NK-92 (cell line): Measurements from ENCODE around the gene ARMH3.
"Not testable (repeated sequence)": the region's sequence is repeated elsewhere in the genome, so short reads cannot be mapped to it uniquely, and the experiment has no call there.

ENCODE experiments used
- DNase-seq: peaks from one replicate; lab custom pipeline; 2025; ENCODE audit not compliant: unreplicated experiment; lab: John Stamatoyannopoulos, UW

Gene ARMH3

DNA sequence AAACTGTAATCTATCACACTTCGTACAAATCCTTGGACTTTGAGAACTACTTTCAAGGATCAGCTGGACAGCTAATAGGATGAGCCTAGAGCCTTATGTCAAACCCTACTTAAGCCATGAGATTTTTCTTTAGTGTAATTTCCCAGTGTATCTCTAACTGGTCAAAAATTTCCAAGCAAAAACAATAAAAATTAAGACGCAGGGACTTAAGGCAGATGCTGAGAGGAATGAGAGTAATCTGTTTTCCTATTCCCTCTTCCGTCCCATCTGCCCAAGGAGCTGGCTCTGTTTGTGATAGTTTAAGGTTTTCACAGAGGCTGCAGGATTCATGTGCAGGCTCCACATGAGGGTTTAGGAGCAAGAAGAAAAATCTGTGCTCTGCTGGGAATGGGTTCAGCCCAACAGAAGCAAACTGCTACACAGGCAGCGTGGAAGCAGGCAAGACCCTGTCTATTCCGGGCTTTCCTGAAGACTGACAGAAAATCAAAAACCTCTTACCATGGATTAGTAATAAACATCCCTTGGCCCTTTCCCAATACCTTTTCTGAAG, 62.2 kb downstream of the ARMH3 start:
- DNase-seq: no peak

DNA sequence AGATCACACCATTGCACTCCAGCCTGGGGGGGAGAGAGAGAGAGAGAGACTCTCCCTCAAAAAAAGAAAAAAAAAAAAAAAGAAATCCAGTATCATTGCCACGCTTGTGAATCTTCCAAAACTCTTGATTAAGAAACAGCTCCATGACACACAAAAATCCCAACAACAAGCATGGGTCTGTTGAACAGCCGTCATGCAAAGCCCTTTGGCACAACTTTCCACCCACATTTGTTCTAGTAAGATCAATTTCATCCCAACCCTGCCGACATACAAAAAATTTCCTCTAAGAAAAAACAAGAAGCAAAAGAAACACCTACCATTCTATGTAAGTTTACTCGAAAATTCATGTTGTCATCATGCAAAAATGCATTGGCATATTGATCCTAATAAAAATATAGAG, 62.8 kb downstream of the ARMH3 start:
- DNase-seq: no peak

DNA sequence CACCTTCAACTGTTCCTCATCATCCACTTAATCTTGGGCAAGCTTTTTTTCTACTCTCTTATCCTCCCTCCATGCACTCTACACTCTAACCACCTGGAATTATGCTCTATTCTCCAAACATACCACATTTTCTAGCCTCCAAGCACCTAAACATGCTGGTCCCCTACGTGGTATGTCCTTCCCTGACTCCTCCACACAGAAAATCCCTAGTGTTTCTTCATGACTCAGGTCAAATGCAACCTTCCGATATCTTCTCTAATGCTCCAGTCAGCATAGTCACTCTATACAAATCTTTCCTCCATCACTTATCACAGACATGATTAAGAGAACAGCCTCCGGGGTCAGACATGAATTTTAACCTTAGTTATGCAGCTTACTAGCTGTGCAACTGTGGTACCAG, 68.8 kb downstream of the ARMH3 start:
- no peak for DNase-seq

DNA sequence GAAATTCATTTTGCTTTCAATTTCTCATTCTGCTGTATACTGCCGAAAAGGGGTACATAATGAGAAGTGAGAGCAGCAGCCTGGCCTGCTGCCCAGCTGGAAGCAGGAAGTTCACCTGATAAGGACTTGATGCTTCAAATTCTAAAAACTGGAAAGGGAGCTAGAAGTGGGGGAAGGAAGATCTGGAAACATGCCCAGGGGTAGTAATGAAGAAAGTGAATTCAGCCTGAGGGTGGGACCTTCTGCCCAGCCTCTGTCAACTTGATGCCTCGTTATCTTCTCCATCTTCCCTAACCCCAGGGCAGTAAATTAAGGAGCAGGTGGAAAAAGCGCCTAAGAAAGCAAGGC, 69.4 kb downstream of the ARMH3 start:
- no peak for DNase-seq

DNA sequence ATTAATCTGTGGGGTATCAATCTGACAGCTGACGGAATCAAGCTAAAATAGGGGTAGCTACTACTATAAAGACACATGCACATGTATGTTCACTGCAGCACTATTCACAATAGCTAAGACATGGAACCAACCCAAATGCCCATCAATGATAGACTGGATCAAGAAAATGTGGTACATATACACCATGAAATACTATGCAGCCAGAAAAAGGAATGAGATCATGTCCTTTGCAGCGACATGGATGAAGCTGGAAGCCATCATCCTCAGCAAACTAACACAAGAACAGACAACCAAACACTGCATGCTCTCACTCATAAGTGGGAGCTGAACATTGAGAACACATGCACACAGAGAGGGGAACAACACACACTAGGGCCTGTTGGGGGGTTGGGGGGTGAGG, 75.3 kb downstream of the ARMH3 start:
- DNase-seq: not testable (repeated sequence)

DNA sequence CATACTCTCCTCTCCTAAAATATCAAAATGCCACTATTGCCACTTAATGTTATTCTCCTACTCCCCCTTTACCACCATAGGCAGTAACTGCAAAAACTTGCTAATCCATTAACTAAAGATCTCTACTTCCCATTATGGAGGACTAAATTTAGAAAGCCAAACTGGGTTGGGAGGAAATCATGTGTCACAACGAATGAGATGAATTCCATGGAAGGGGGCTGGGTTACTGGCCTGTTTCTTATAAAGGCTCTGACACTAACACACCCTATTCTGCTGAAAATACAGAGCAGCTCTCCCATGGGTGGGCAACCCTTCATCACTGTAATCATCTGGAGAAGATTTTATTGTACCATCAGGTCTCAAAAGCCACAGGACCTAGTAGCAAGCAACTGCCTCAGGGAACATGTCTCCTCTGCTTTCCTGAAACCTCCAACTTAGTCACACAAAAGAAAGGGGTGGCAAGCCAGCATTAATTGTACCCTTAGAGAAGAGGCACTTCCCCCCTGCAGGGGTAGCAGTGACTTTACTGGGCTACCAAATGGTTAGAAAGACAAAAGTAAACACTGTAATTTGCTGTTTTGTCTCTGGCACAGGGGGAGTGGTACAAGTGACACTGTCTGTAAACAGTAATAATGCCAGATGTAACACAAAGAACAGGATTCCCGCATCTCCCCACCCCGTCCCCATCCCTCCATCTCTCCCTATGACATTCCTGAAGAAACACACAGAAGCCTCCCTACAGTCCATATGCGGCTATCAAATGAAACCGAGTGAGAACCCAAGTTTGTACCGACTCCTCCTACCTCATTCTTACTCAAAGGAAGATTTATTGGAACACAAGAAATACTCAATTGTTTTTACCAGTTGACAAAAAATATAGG, 81.6 kb downstream of the ARMH3 start:
- DNase-seq: no peak

DNA sequence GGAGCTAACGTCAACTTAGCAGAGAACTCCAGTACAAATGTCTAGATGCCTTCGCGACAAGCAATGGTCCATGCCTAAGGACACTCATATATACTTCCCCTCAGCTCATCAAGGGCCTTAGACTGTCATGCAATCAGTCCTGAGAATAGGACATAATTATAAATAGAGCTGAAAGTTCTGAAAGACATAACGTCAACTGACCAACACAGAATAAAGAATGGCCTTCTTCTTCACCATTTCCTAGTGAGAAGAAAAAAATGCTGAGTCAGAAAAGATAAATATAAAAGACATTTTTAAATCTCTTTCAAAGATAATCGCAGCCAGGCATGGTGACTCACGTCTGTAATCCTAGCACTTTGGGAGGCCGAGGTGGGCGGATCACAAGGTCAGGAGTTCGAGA, 83.2 kb downstream of the ARMH3 start:
- no peak for DNase-seq

DNA sequence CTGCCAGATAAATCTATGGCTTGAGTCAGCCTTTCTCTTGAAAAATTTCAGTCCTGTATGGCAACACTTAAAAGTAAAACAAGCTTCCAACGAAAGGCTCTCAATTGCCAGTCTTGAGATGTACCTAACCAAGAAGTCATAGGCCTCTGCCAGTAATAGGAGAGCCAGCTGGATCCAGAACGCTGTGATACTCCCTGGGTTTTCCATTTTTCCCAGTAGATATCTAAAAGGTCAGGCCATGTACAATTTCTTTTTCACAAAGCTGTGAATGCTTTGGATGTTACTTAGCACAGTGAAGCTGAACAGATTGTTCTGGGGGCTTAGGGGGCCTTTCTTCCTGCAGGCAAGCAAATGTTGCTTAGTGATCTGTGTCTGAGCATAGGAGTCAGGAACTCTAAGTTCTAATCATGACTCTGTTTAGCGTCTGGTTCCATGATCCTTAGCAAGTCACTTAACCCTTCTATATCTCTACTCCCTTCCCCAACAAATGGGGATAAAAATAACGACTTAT, 86.5 kb downstream of the ARMH3 start:
- DNase-seq: no peak

DNA sequence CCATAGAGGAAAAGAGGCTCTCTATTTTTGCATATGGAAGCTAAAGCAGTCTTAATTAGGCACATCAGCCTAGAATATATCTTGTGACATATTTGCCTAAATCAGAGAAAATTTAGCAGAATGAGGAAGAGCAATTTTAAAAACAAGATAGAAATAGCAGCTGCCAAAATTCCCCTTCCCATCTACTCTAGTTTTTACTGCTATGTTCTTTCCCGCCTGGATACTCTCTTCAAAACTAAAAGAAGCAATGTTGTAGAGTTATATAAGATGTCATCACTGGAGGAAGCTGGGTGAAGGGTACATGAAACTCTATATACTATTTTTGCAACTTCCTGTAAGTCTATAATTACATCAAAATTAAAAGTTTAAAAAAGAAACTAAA, 87.0 kb downstream of the ARMH3 start:
- no peak for DNase-seq

DNA sequence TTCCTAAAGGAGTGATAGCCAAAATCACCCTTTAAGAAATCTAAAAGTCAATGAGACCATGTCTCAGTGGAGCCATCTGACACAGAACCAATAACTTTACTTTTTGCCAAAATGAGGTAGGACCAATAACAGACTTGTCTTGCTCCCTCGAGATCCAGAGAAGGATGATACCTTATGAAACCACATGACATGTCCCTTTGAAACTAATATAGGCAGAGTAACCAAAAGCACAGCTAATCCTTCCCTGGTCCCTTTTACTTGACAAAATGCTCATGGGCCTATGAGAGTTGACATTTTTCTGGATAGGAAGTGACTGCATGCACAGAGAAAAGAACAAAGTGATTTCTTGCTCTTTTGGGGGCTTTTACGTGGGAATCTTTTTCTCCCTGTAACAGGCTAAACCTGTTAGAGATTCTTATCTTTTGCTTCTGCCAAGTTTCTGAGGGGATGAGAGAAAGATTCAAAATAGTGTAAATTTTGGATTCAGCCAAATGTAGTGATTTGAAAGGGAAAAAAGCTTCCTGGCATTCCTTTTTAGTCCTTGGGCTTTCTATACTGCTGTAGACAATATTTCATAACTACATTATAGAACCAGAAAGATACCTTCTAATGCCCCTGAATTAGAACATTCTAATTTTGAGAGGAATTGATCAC, 87.6 kb downstream of the ARMH3 start:
- no peak for DNase-seq

DNA sequence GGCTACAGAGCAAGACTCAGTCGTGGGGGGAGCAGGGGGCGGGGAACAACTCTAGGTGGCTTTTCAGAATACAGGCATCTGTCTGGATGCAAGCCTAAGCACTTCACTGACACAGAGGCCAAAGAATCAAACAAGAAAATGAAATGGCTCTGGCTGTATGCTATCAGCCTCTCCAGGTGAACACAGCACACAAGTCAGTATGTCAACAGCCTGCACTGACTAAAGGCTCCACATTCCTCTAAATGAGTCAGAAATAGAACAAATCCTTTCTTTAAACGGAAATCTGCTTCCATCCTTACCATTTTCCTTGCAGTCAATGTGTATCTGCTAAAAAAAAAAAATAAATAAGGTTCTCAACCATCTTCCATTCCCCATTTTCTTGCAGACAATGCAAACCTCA, 88.3 kb downstream of the ARMH3 start:
- no peak for DNase-seq

DNA sequence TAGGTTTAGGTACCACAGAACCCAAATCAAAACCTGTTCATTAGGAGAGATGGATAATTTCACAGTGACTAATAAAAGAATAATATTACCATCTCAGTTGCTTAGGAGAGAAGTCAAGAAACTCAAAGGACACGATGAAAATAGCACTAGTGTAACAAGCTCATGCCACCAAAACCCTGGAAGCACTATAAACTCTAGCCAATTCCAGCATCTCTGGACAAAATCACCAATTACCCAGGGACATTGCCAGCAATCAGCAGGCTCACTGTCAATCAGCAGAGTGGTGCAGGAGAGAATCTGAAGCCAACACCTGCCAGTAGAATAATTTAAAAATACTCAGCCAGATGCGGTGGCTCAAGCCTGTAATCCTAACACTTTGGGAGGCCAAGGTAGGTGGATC, 88.9 kb downstream of the ARMH3 start:
- no peak for DNase-seq

DNA sequence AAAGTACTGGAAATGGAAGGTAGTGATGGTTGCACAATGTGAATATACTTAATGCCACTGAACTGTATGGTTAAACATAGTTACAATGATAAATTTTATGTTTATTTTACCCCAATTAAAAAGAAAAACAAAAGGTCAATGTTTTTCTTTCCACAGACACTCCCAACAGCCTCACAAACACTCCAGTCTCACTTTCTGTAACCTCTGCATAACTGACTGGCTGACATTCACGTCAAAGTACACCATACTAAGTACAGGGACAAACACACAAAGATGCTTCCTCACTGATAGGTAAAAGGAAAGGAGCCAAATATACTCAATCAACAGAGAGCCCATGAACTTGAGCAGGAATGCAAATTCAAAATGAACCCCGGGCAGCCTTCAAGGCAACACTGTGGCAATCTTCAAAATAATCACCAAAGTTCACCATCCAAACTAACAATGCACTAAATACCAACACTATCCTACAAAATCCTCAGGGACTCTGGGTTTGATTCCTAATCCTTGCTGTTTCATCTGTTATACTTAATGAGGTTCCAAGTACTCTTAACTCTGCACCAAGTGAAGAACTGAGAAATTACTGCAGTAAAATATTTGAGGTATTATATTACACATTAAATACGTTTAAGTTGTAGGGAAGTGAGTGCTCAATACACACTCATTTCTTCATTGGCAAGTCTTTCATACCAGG, 90.8 kb downstream of the ARMH3 start:
- DNase-seq: no peak

DNA sequence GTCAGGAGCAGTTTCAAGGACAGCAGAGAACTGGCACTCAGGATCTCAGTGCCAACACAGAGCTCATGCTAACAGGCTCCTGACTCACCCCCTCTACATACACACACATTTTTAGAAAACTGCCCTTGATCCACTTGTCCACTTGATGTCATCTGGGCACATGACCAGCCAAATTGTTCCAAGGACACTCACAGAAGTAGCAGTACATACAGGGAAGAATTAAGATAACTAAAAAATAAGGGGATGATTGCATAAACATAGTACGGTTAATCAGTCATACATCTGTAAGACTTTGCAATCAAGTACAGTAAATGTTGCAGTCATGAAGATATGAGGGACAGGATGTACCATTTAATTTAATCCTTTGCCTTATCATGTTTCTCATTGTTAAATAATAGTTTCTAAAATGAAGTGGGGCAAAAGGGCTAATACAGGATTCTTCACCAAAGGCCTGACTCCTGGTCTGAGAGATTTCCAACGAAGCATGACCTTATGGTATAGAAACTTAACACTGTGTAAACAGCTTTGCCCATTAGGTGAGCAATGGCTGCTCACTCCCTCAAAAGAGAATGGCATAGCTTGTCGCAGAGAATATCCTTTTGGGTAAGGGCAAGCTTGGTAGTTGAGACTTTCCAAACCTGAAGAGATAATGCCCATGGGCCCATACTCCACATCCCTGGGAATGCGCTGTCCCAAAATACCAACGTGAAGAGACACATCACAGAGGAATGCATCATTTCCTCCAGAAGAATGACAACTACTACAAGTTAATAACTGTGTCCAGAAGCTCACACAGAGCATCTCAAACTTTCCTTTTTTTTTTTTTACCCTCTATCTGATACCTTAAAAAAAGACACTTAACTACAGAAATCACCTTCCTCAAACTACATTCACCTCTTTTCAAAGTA, 94.1 kb downstream of the ARMH3 start:
- no peak for DNase-seq

DNA sequence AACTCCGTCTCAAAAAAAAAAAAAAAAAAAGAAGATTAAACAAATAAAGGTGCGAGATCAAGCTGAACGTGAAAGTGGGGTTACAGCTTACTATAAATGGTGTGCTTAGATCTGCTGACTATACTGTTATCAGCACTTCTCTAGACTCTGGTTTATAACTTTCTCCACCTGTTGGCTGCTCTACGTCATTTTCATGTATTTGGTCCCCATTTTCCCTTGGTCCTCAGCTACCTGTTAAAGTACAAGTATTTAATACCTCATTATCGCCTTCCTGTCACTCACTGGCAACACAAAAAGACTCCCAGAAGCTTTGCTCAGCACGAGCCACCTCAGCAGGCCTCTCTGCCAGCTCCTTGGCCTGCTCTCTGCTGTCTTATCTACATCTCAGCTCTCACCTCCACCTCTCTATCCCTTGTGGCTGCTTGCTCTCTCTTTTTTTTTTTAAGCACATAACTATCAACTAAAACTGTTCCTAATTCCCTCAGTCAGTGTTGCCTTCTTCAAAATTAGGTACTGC, 95.0 kb downstream of the ARMH3 start:
- no peak for DNase-seq

DNA sequence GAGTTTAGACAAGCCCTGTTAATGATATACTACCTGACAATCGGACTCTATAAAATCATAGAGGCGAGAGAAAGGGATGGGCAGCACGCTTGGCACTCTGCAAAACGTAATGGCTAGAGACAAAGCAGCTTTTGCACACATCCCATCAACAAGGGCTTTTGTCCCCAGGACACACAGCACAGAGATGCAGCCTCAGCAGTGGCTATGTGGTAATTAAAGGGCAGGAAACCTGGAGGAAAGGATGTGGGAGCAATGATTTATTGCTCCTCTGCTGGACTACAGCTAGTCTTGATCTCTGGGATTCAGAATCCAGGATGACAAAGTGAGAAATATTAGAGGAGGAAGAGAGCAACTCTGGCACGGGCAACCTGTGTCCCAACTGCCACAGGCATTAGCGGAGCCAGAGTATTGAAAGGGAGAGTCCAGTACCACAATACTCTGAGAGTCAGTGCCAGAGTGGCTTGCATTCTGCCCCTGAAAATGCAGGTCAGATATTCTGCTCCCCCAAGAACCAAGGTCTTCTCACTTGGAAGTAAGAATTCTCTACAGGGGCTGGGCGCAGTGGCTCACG, 96.5 kb downstream of the ARMH3 start:
- DNase-seq: no peak

DNA sequence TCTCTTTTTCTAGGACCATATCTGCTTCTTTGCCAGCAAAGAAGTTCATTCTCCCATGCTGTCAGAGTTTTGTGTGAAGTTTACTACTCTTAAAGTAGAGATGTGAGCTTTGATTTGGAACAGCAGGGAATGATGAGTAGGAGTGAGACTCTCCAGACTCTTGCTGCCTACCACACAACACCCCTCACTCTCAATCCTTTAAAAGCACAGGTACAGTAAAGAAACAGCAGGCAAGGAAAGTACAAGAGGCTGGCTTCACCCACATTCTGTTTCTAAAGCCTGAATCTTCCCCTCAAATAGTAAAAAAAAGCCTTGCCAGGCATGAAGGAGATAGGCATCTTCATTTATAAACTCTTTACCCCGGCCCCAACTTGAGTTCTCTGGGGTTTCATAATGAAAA, 97.3 kb downstream of the ARMH3 start:
- no peak for DNase-seq

DNA sequence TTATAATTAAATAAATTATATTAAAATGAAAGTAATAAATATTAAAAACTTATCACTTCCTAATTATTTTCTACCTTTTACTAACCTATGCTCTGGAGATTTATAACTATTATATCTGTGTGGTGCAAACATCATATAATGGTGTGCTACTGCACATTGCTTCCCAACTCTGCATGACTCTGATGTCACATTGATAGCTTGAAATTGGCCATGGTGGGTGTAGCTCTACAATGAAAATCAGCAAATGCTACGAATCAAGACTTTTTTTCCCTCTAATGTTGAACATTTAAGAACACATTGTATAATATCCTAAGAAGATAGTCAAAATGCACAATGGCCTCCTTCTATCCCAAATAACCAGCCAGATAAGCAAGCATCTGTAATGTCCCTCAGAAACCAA, 99.1 kb downstream of the ARMH3 start:
- DNase-seq: no peak

DNA sequence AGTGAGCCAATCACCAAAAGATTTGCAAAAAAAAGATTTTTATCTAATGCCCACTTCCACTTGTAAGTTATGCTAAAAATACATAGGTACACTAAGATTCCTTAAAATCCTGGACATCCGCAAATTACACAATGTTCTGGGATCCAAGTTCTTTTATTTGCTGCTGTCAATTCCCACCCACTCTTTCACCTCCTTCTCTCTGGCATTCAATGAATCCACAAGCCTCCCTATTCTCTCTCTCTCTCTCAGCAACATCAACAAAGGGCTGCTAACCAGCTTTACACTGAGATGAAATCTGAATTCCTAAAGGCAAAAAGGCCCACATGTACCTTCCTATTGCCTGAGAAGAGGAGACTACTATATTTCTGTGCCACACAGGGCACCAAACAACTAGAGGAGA, 99.9 kb downstream of the ARMH3 start:
- DNase-seq: no peak

DNA sequence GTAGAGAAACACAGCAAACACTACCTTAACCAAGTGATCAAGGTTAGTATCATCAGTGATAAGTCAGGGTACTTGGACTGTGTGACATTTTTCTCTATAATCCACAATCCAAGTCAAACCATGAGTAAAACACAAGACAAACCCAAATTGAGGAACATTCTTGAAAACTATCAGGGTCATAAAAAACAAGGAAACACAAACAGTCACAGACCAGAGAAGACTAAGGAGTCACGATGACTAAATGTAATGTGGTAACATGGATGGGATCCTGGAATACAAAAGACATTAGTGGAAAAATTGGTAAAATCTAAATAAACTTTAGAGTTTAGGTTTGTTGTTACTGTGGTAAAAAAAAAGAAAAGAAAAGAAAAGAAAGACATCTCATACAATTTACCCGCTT, 103.8 kb downstream of the ARMH3 start:
- no peak for DNase-seq
